ENCODE measurements around the gene OLFML2B.

- TF ChIP-seq CTCF (IDR thresholded peaks at IDR 0.05) (no peak), POLR2A (IDR thresholded peaks at IDR 0.05) (no peak)
Observed at GRCh38 chr1:162019006-162019405, 4.7 kb downstream of the OLFML2B start.

Measured in esophagus squamous epithelium (tissue), 4 donors.